Activated CD8-positive, alpha-beta memory T cell treated with anti-CD3 and anti-CD28 coated beads for 36 hours (primary cell): Measurements from ENCODE around the gene C1GALT1. TPM values are rescaled to one million over a fixed set of nuclear protein-coding genes. Genes with fewer than 3 reads are reported as not detected.

ENCODE experiments used
- CTCF ChIA-PET: fragments of 350-600 bp; sonication (Branson Sonifier 250); formaldehyde crosslinking; loops from one replicate; lab custom pipeline; 2021; ENCODE audit warnings: antibody characterized with exemption; lab: Charles Lee
- POLR2A ChIA-PET: fragments of 350-600 bp; sonication (Branson Sonifier 250); formaldehyde crosslinking; loops from one replicate; lab custom pipeline; 2021; ENCODE audit warnings: antibody characterized with exemption; lab: Charles Lee
- total RNA-seq, 2 experiments: library from RNA; stranded (reverse); gene quantifications; one replicate each; pipeline ENCODE4 v1.2.3, GENCODE V29; 2021

Gene C1GALT1
- total RNA-seq, 2 experiments from 2014 or later = 43.4 to 44.9 TPM

DNA sequence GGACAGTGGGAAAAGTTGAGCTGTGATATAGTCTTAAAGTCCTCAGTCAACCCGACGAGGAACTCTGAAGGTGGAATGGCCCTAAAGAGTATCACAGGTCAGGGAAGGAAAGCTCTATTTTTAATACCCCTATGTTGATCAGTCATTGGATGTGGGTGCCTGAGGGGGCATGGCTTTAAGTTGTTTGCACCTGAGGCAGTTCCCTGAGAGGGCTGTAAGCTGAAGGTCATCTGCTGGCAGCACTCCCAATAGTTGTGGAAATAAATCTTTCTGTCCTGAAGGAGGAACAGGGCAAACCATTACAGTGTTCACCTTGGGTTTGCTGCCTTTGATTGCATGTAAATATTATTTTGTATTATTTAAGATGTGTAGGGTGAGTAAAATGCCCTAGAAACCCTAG, 17.8 kb upstream of the C1GALT1 start:
- ChIA-PET POLR2A (no interaction called here), CTCF (no interaction called here)

GRCh38 chr7:7165372-7165771, 17.0 kb upstream of the C1GALT1 start:
- ChIA-PET CTCF (no interaction called here), POLR2A (no interaction called here)

DNA sequence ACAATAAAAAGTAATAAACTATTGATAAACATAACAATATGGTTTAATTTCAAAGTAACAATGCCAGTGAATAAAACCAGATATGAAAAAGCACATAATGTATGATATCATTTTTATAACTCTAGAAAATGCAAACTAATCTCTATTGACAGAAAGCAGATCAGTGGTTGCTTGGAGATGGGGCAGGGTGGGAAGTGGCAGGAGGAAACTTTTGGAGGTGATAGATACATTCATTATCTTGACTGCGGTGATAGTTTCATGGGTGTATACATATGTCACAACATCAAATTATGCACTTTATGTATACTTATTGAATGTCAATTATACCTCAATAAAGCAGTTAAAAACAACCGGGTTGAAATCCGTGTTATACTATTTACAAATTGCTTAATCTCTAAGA, 16.0 kb upstream of the C1GALT1 start:
- ChIA-PET POLR2A (no interaction called here), CTCF (no interaction called here)

GRCh38 chr7:7169296-7169695, 13.0 kb upstream of the C1GALT1 start:
- CTCF ChIA-PET = no interaction called here
- POLR2A ChIA-PET = interaction anchor here (1.2 kb wide), 1 partner anchor 12 kb away, joined by 5 read pairs; no protein-coding TSS in a partner anchor

DNA sequence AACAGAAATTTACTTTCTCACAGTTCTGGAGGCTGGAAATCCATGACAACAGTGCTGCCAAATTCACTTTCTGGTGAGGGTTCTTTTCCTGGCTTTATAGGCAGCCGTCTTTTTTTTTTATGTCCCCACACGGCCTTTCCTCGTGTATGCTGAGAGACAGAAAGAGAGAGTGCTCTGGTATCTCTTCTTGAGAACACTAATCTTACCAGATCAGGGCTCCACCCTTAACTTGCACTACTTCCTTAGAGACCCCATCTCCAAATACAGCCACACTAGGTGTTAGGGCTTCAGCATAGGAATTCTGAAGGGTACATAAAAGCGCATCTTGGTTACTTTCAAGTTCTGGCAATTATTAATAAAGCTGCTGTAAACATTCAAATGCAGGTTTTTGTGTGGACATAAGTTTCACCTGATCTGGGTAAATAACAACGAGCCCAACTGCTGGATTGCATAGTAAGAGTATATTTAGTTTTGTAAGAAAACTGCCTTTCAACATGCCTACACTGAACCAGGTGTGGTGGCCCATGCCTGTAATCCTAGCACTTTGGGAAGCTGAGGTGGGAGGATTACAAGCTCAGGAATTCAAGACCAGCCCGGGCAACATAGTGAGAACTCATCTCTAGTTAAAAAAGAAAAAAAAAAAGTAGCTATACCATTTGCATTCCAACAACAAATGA, 8.2 kb upstream of the C1GALT1 start:
- CTCF ChIA-PET = no interaction called here
- POLR2A ChIA-PET = interaction anchor here (0.6 kb wide), 1 partner anchor 954 kb away, joined by 3 read pairs; no protein-coding TSS in a partner anchor

GRCh38 chr7:7175075-7175695, 7.2 kb upstream of the C1GALT1 start:
- CTCF ChIA-PET = no interaction called here
- POLR2A ChIA-PET = interaction anchor here (0.6 kb wide), 1 partner anchor 30 kb away, joined by 3 read pairs; no protein-coding TSS in a partner anchor

DNA sequence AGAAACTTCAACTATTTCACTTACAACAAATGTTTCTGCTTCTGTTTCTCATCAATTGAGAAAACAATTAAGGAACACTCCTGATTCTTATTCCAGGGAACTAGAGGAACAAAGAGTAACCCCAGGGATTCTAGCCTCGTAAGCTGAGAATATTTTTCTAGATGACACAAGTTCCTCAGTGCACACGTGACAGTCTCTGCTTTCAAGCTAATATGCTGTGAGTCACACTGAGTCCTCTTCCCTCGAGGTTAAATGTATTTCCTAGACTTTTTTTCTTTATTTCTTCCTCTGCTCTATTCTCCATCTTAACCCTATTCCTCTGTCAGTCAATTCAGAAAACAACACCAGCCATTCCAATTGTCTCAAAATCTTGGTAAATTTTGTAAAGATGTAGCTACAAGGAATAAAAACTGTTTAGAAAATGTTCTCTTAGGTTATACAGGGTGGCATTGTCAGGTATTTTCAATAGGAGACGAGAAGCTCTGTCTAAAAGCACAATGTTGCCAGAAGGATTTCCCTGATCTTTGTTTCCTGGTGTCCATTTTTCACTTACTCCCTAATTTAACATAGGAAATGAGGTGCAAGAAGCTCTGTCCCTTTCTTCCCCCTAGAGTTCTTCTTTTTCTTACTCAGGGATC, 5.8 kb upstream of the C1GALT1 start:
- POLR2A ChIA-PET = no interaction called here
- CTCF ChIA-PET = interaction anchor here (0.6 kb wide), 1 partner anchor 931 kb away, joined by 6 read pairs; no protein-coding TSS in a partner anchor

DNA sequence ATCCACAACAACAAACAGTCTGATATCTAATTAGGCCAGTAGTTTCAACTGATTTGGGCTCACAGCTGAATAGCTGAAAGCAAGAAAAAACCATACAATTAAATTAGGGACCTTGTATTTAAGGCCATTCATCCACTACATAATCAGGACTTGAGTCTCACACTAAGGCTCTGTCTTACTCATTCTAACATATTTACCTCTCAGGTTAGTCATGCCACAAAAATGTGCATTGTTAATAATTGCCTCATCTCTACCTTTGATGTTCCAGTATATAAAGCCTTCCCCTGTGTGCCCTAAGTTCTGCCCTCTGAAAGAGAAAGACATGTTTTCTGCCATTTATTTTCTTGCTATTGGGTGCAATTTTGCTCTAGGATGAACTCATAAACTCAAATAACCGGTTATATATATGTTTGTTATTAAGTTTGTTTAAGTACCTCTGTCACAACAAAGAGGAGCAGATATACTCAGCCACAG, 5.3 kb upstream of the C1GALT1 start:
- POLR2A ChIA-PET = no interaction called here
- CTCF ChIA-PET = interaction anchor here (0.6 kb wide), 1 partner anchor 930 kb away, joined by 6 read pairs; no protein-coding TSS in a partner anchor

- CTCF ChIA-PET = no interaction called here
- POLR2A ChIA-PET = no interaction called here
Observed at GRCh38 chr7:7178081-7178480, 4.3 kb upstream of the C1GALT1 start.

GRCh38 chr7:7178906-7179305, 3.4 kb upstream of the C1GALT1 start:
- ChIA-PET CTCF (interaction anchor here (1.5 kb wide), 1 partner anchor 11 kb away, joined by 3 read pairs; no protein-coding TSS in a partner anchor), POLR2A (no interaction called here)

GRCh38 chr7:7180725-7181449, 1.5 kb upstream of the C1GALT1 start:
- ChIA-PET CTCF (interaction anchor here (0.6 to 1.7 kb wide), 2 partner anchors 22 to 1352 kb away, joined by 3 to 4 read pairs; no protein-coding TSS in a partner anchor), POLR2A (interaction anchor here (0.6 to 1.0 kb wide), 3 partner anchors 11 to 1358 kb away, joined by 3 to 5 read pairs (median 3); no protein-coding TSS in a partner anchor)

DNA sequence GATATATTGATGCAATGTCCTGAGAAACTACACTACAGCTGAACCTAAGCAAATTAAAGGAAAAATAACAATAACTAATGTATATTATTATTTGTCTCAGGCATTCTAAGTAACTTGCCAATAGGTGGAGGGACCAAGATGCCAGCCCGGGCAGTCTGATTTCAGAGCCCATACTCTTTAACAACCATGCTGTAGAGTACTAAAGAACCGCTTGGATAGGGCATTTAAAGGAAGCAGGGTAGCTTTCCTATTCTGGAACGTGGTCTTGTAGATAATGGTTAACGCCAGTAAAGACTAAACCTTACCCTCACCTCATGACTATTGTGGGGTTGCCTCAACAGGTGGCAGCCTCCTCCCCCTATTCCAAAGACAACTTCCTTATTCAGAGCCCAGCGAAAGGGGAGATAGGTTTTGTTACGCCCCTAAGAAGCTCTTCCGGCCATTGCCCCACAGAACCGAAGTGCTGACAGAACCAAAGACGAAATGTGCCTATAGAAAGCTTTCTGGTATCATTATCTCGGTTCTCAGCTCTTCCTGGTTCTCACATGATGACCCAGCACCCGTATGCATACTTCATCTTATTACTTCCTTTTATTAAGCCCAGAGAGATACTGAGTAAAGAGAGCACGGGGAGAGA, 707 bp upstream of the C1GALT1 start:
- ChIA-PET CTCF (interaction anchor here (1.5 to 1.7 kb wide), 2 partner anchors 20 to 22 kb away, joined by 3 to 4 read pairs; no protein-coding TSS in a partner anchor), POLR2A (interaction anchor here (1.0 kb wide), 2 partner anchors 9 to 12 kb away, joined by 3 to 5 read pairs; no protein-coding TSS in a partner anchor)

DNA sequence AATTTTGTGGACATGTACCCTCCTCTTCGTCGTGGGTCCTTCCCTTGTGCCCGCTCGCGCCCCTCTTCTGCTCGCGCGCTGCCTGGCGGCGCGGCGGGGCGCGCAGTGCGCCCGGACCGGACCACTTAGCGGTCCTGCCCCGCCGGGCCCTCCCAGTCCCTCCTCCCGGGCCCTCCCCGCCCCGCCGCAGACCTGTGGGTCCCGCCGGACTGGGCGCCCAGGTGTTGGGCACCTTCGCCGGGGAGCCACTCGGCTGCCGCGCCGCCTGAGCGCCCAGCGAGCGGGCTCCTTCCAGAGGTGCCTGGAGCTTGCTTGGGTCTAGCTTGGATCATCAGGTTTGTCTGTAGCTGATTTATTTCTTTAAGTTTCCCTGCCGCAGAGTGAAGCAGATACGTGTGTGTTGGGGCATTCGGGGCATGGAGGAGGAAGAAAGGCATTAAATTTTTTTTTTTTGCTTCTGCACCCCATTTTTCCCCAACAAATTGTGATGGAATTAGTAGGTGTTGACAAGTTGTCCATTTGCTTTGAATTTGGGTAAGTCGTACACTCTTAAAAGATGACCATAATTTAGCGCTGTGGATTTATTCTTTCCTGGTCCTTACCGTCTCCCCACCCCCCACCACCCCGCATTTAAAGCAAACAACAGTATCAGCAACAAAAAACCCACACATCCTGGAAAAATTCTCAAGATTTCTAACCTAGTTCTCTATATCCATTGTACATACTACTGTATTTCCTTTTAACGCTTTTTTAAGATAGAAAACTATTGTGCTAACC, 905 bp downstream of the C1GALT1 start:
- ChIA-PET POLR2A (interaction anchor here (0.6 to 0.7 kb wide), 2 partner anchors 18 to 82 kb away, joined by 3 read pairs; no protein-coding TSS in a partner anchor), CTCF (interaction anchor here (1.5 kb wide), 1 partner anchor 18 kb away, joined by 3 read pairs; no protein-coding TSS in a partner anchor)

- POLR2A ChIA-PET = interaction anchor here (0.6 kb wide), 1 partner anchor 18 kb away, joined by 3 read pairs; no protein-coding TSS in a partner anchor
Observed at GRCh38 chr7:7183838-7184463, 1.6 kb downstream of the C1GALT1 start.

GRCh38 chr7:7185371-7185989, 3.1 kb downstream of the C1GALT1 start:
- ChIA-PET POLR2A (no interaction called here), CTCF (no interaction called here)

More at GRCh38 chr7:7183838-7184463, 1.6 kb downstream of the C1GALT1 start:
- CTCF ChIA-PET = no interaction called here

DNA sequence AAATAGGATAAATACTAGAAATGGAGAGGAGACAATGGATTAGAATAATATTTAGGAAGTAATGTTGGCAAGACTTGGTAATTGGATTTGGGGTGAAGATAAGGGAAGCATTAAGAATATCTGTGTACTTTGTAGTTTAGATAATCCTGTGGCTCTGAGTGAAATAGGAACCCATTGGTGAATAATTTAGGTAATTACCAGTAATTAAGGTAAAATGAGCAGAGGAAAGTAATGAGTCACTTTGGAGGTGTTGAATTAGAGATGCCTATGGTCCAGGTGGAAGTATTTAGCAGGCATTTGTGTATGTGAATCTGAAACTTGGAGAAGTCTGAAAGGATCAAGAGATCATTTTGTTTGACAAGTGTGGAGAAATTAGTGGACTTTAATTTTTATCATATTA, 5.7 kb downstream of the C1GALT1 start:
- POLR2A ChIA-PET = no interaction called here

DNA sequence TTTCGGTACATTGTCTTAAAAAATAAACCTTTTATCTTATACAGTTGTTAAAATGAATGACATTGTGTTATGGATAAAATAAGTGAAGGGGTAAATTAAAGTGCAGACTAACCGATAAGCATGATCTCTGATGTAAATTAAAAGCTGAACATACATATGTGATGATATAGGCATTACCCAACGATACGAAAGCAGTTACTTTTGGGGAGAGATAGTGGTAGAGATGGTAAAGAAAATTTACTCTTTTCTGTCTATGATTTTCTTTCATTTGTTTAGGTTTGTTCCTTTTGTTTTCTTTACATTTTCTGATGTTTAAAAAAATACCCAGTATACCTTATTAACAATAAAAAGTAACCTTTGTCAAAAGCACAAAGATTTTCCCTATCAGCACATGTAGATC, 6.4 kb downstream of the C1GALT1 start:
- ChIA-PET POLR2A (no interaction called here), CTCF (no interaction called here)

More for the DNA sequence above, 5.7 kb downstream of the C1GALT1 start:
- CTCF ChIA-PET = no interaction called here
